HCT116 (cell line): ENCODE data around the gene CAPN13. TPM values are rescaled to one million over a fixed set of nuclear protein-coding genes. Genes with fewer than 3 reads are reported as not detected.

Experiments used
- ATAC-seq: fragments of 200-7000 bp; cut with Tn5 transposase; 2 replicates; pipeline ENCODE4 v1.9.1; 2020; ENCODE audit warnings: mild to moderate bottlenecking, moderate library complexity
- BruUV-seq: library from RNA; stranded (reverse); fragments of 400-500 nt; replicated peaks from 2 replicates; lab custom pipeline; 2021; lab: Mats Ljungman, UMichigan
- CTCF ChIA-PET: fragments of 300-600 bp; sonication (Branson Sonifier 250); formaldehyde crosslinking; loops from one replicate; lab custom pipeline; 2021; ENCODE audit warnings: antibody characterized with exemption; lab: Charles Lee
- POLR2A ChIA-PET: fragments of 300-600, 350-600 bp; sonication (Branson Sonifier 250); formaldehyde crosslinking; loops from one replicate; lab custom pipeline; 2021; ENCODE audit warnings: antibody characterized with exemption; lab: Charles Lee
- RAD21 ChIA-PET, 2 experiments: fragments of 300-600 bp; sonication (Branson Sonifier 250); formaldehyde crosslinking; loops; one replicate each; lab custom pipeline; 2023; ENCODE audit warnings: low total read pairs in 2 of 2; ENCODE audit not compliant: uncharacterized antibody in 2 of 2, unreplicated experiment in 2 of 2, low non-redundant PET in 1 of 2; lab: Charles Lee
- DNase-seq: peaks from one replicate; pipeline ENCODE4 v3.0.0-alpha.2; 2010; ENCODE audit warnings: low read depth, low spot score
- H2AFZ ChIP-seq: fragments of 200-600 bp; shearing (Covaris generic), sonication (generic); 2 replicates; pipeline ENCODE4 v1.6.1; 2017; ENCODE audit warnings: low read depth, mixed run types, mixed read lengths, antibody characterized with exemption, low read length; ENCODE audit not compliant: poor library complexity, severe bottlenecking
- H3K27ac ChIP-seq: 2 replicates; pipeline ENCODE4 v1.5.1; 2012; ENCODE audit warnings: low read depth, low read length
- H3K27me3 ChIP-seq: fragments of 200-600 bp; sonication (generic); 2 replicates; pipeline ENCODE4 v1.6.1; 2016; ENCODE audit warnings: mixed run types, low read length, mixed read lengths; ENCODE audit not compliant: insufficient read depth
- H3K36me3 ChIP-seq, 2 experiments: fragments of 200-500 bp in 1 of 2; fragments of 200-600 bp in 1 of 2; sonication (Bioruptor generic) in 1 of 2; sonication (generic) in 1 of 2; 2 replicates each; pipeline versions ENCODE4 v1.5.1 to v1.6.1; 2014 to 2016; ENCODE audit warnings: low read length in 2 of 2, inconsistent platforms in 1 of 2, mixed read lengths in 1 of 2, mixed run types in 1 of 2; ENCODE audit not compliant: insufficient read depth in 2 of 2, control insufficient read depth in 1 of 2
- H3K4me1 ChIP-seq, 2 experiments: fragments of 200-600 bp in 1 of 2; sonication (generic) in 1 of 2; 2 replicates each; pipeline versions ENCODE4 v1.5.1 to v1.6.1; 2012 to 2017; ENCODE audit warnings: low read length in 2 of 2, inconsistent platforms in 1 of 2, mild to moderate bottlenecking in 1 of 2, mixed read lengths in 1 of 2, mixed run types in 1 of 2, moderate library complexity in 1 of 2; ENCODE audit not compliant: insufficient read depth in 2 of 2, control insufficient read depth in 1 of 2
- H3K4me2 ChIP-seq: fragments of 200-600 bp; sonication (generic); 2 replicates; pipeline ENCODE4 v1.6.1; 2017; ENCODE audit warnings: mixed run types, low read length, mixed read lengths
- H3K4me3 ChIP-seq, 2 experiments: fragments of 200-600 bp in 1 of 2; sonication (generic) in 1 of 2; replicated peaks in 1 of 2; 2 replicates each; pipeline ENCODE4 v1.5.1; 2011 to 2016; ENCODE audit warnings: low read length in 2 of 2, control low read depth in 1 of 2, low read depth in 1 of 2, mild to moderate bottlenecking in 1 of 2, mixed read lengths in 1 of 2, mixed run types in 1 of 2
- H3K79me2 ChIP-seq: fragments of 200-600 bp; sonication (generic); 2 replicates; pipeline ENCODE4 v1.6.1; 2017; ENCODE audit warnings: mild to moderate bottlenecking, mixed run types, low read length, moderate library complexity, mixed read lengths; ENCODE audit not compliant: insufficient read depth
- H3K9ac ChIP-seq: fragments of 200-600 bp; sonication (generic); 2 replicates; pipeline ENCODE4 v1.6.1; 2016; ENCODE audit warnings: low read length, mixed read lengths
- H3K9me2 ChIP-seq: fragments of 200-600 bp; sonication (generic), shearing (Covaris generic); 2 replicates; pipeline ENCODE4 v1.6.1; 2017; ENCODE audit warnings: mixed run types, mild to moderate bottlenecking, moderate library complexity; ENCODE audit not compliant: insufficient read depth
- H3K9me3 ChIP-seq, 2 experiments: fragments of 200-500 bp in 1 of 2; fragments of 200-600 bp in 1 of 2; sonication (Bioruptor generic) in 1 of 2; sonication (generic) in 1 of 2; 2 replicates each; pipeline ENCODE4 v1.6.1; 2014 to 2017; ENCODE audit warnings: low read length in 2 of 2, mixed read lengths in 2 of 2, inconsistent platforms in 1 of 2, low read depth in 1 of 2, mild to moderate bottlenecking in 1 of 2, mixed run types in 1 of 2, moderate library complexity in 1 of 2; ENCODE audit not compliant: control insufficient read depth in 1 of 2, insufficient read depth in 1 of 2
- H4K20me1 ChIP-seq: fragments of 200-600 bp; sonication (generic), shearing (Covaris generic); 2 replicates; pipeline ENCODE4 v1.6.1; 2017; ENCODE audit warnings: mixed run types, mild to moderate bottlenecking, moderate library complexity; ENCODE audit not compliant: insufficient read depth
- CBX3 ChIP-seq: IDR thresholded peaks from 2 replicates; pipeline ENCODE4 v1.6.1; 2012; ENCODE audit warnings: low read depth
- EGR1 ChIP-seq: IDR thresholded peaks from 2 replicates; pipeline ENCODE4 v1.6.1; 2012; ENCODE audit warnings: low read depth
- ELF1 ChIP-seq: IDR thresholded peaks from 2 replicates; pipeline ENCODE4 v1.6.1; 2012; ENCODE audit warnings: low read depth, borderline replicate concordance
- EZH2 ChIP-seq: fragments of 200-600 bp; sonication (generic); IDR thresholded peaks from 2 replicates; pipeline ENCODE4 v1.6.1; 2017; ENCODE audit warnings: antibody characterized with exemption, mixed run types
- EZH2phosphoT487 ChIP-seq: fragments of 200-600 bp; IDR thresholded peaks from 2 replicates; pipeline ENCODE4 v1.6.1; 2018; ENCODE audit warnings: antibody characterized with exemption, borderline replicate concordance
- FOSL1 ChIP-seq: IDR thresholded peaks from 2 replicates; pipeline ENCODE4 v1.6.1; 2012; ENCODE audit warnings: low read depth
- JUND ChIP-seq: IDR thresholded peaks from 2 replicates; pipeline ENCODE4 v1.6.1; 2012
- POLR2A ChIP-seq: IDR thresholded peaks from 2 replicates; pipeline ENCODE4 v1.7.0; 2011; ENCODE audit warnings: borderline replicate concordance; ENCODE audit not compliant: insufficient read depth, insufficient read length; ENCODE audit errors: extremely low read depth
- POLR2AphosphoS5 ChIP-seq: IDR thresholded peaks from 2 replicates; pipeline ENCODE4 v1.6.1; 2011; ENCODE audit warnings: mild to moderate bottlenecking, low read depth, low read length, moderate library complexity
- RAD21 ChIP-seq: IDR thresholded peaks from 2 replicates; pipeline ENCODE4 v1.6.1; 2012; ENCODE audit warnings: low read depth, mild to moderate bottlenecking
- SIN3A ChIP-seq: IDR thresholded peaks from 2 replicates; pipeline ENCODE4 v1.6.1; 2012; ENCODE audit warnings: low read depth
- SP1 ChIP-seq: IDR thresholded peaks from 2 replicates; pipeline ENCODE4 v1.6.1; 2012; ENCODE audit warnings: low read depth
- SRF ChIP-seq: IDR thresholded peaks from 2 replicates; pipeline ENCODE4 v1.6.1; 2012; ENCODE audit warnings: low read depth
- TCF7L2 ChIP-seq: IDR thresholded peaks from 2 replicates; pipeline ENCODE4 v1.7.0; 2011; ENCODE audit warnings: borderline replicate concordance, inconsistent platforms; ENCODE audit not compliant: insufficient read depth, insufficient read length; ENCODE audit errors: extremely low read depth
- ZFX ChIP-seq: fragments of 450-650 bp; IDR thresholded peaks from 2 replicates; pipeline ENCODE4 v1.6.1; 2017
- ZNF274 ChIP-seq: fragments of 200-500 bp; sonication (Bioruptor generic); IDR thresholded peaks from 2 replicates; pipeline ENCODE4 v1.6.1; 2014; ENCODE audit warnings: mild to moderate bottlenecking, low read depth, low read length, inconsistent platforms
- intact Hi-C: fragments of 100-400 bp; cut with micrococcal nuclease; formaldehyde crosslinking; loops from 2 replicates; pipeline ENCODE4 v1.10.0; 2022
- total RNA-seq: library from RNA; stranded (reverse); gene quantifications from one replicate; pipeline ENCODE4 v1.2.1, GENCODE V29; 2021; ENCODE audit not compliant: unreplicated experiment
- TF ChIP-seq, protein P1 (sequence below): IDR thresholded peaks from 2 replicates; pipeline ENCODE4 v1.6.1; 2011; ENCODE audit warnings: mild to moderate bottlenecking, low read length, moderate library complexity; ENCODE audit not compliant: insufficient replicate concordance; ENCODE audit errors: extremely low read depth
- TF ChIP-seq, protein P2 (sequence below), 3 experiments: fragments of 200-600 bp in 1 of 3; sonication (generic) in 1 of 3; IDR thresholded peaks in 2 of 3; conservative IDR thresholded peaks in 1 of 3; 2 replicates each; pipeline ENCODE4 v1.5.1; 2012 to 2017; ENCODE audit warnings: low read depth in 2 of 3, low read length in 2 of 3, antibody characterized with exemption in 1 of 3, borderline replicate concordance in 1 of 3, control low read depth in 1 of 3, mild to moderate bottlenecking in 1 of 3, mixed read lengths in 1 of 3, mixed run types in 1 of 3, moderate library complexity in 1 of 3; ENCODE audit not compliant: insufficient read depth in 1 of 3
- TF ChIP-seq, protein P3 (sequence below): IDR thresholded peaks from 2 replicates; pipeline ENCODE4 v1.6.1; 2012
- TF ChIP-seq, protein P4 (sequence below): IDR thresholded peaks from 2 replicates; pipeline ENCODE4 v1.6.1; 2012

Gene CAPN13
- total RNA-seq, 1 experiment from 2014 or later: 0.25 TPM

DNA sequence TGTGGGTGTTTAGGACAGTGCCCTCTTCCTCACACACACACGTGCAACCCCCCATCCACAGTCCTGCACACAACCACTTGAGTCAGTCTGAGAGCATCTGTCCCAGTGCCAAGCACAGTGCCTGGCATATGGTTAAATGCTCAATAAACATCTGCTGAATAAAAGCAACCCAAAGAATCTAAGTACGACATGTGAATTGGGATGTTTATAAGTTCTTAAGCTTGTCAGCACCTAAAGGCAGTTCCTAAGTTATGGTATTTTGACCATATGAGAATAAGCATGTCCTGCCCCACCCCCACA, 37.8 kb downstream of the CAPN13 start (continued):
- TF ChIP-seq FOSL1 (no peak), POLR2A (no peak), CBX3 (no peak)

DNA sequence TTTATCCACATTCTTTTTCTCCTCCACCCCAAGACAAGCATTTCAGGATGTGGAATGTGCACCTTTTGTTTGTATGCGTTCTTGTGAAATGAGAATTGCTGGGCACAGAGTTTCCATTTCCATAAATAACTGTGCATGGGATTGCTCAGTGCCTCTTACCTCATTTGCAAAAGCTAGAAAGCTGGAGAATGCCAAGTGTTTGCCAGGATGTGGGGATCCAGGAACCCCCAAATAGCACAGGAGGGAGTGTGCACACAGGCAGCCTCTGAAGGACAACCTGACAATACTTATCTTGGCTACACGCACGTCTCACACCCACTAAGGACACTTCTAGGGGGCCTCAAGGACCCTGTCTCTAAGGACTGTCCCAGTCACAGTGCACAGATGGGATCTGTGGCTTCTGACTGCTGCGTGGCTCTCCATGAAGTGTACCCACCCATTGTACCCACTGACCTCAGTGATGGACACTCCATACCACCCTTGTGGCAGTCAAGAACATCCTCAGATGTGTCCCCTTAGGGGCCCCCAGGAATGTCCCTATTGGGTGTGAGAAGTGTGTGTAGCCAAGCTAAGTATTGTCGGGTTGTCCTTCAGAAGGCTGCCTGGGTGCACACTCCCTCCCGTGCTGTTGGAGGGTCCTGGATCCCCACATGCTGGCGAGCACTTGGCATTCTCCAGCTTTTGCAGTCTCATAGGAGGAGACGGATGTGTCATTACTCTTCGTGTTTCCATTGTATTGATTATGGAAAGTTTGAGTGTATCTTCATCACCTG, 38.4 kb downstream of the CAPN13 start:
- Histone ChIP-seq H3K27me3 (peaks cover 53% of the 10 kb centered on the region), H3K9ac (no peak overlapping the region), H3K27ac (no peak overlapping the region), H3K79me2 (no peaks in the 10 kb centered on the region), H4K20me1 (no peaks in the 10 kb centered on the region), H3K36me3 (no peaks in the 10 kb centered on the region), H3K9me2 (no peaks in the 10 kb centered on the region), H3K4me3 (no peak overlapping the region), H3K4me2 (no peak overlapping the region), H3K4me1 (no peaks in the 10 kb centered on the region), H2AFZ (no peak overlapping the region), H3K9me3 (no peaks in the 10 kb centered on the region)
- CTCF ChIA-PET: no interaction called here
- ATAC-seq (no peak), DNase-seq (no peak)
- intact Hi-C loops: no loop called here
- RAD21 ChIA-PET: no interaction called here
- no TSS peak for BruUV-seq
- POLR2A ChIA-PET: no interaction called here
- TF ChIP-seq TCF7L2: no peak
- no peak for TF ChIP-seq ZNF274
- no peak for TF ChIP-seq SIN3A
- TF ChIP-seq, protein P1, sequence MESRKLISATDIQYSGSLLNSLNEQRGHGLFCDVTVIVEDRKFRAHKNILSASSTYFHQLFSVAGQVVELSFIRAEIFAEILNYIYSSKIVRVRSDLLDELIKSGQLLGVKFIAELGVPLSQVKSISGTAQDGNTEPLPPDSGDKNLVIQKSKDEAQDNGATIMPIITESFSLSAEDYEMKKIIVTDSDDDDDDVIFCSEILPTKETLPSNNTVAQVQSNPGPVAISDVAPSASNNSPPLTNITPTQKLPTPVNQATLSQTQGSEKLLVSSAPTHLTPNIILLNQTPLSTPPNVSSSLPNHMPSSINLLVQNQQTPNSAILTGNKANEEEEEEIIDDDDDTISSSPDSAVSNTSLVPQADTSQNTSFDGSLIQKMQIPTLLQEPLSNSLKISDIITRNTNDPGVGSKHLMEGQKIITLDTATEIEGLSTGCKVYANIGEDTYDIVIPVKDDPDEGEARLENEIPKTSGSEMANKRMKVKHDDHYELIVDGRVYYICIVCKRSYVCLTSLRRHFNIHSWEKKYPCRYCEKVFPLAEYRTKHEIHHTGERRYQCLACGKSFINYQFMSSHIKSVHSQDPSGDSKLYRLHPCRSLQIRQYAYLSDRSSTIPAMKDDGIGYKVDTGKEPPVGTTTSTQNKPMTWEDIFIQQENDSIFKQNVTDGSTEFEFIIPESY: no peak
- TF ChIP-seq POLR2A: no peak
- no peak for TF ChIP-seq RAD21
- TF ChIP-seq, protein P2, sequence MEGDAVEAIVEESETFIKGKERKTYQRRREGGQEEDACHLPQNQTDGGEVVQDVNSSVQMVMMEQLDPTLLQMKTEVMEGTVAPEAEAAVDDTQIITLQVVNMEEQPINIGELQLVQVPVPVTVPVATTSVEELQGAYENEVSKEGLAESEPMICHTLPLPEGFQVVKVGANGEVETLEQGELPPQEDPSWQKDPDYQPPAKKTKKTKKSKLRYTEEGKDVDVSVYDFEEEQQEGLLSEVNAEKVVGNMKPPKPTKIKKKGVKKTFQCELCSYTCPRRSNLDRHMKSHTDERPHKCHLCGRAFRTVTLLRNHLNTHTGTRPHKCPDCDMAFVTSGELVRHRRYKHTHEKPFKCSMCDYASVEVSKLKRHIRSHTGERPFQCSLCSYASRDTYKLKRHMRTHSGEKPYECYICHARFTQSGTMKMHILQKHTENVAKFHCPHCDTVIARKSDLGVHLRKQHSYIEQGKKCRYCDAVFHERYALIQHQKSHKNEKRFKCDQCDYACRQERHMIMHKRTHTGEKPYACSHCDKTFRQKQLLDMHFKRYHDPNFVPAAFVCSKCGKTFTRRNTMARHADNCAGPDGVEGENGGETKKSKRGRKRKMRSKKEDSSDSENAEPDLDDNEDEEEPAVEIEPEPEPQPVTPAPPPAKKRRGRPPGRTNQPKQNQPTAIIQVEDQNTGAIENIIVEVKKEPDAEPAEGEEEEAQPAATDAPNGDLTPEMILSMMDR (IDR thresholded peaks at IDR 0.05 in 2 of 3, conservative IDR thresholded peaks at IDR 0.05 in 1 of 3; ENCODE audit: borderline replicate concordance in 1 of 3, insufficient read depth in 1 of 3, low read depth in 2 of 3, low read length in 2 of 3): no peak
- TF ChIP-seq, protein P3, sequence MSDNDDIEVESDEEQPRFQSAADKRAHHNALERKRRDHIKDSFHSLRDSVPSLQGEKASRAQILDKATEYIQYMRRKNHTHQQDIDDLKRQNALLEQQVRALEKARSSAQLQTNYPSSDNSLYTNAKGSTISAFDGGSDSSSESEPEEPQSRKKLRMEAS: no peak
- no peak for TF ChIP-seq FOSL1
- no peak for TF ChIP-seq EZH2
- no peak for TF ChIP-seq SRF
- TF ChIP-seq, protein P4, sequence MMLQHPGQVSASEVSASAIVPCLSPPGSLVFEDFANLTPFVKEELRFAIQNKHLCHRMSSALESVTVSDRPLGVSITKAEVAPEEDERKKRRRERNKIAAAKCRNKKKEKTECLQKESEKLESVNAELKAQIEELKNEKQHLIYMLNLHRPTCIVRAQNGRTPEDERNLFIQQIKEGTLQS: no peak
- TF ChIP-seq EGR1: no peak
- TF ChIP-seq JUND: no peak
- no peak for TF ChIP-seq POLR2AphosphoS5
- TF ChIP-seq EZH2phosphoT487: no peak
- no peak for TF ChIP-seq ELF1
- no peak for TF ChIP-seq SP1
- no peak for TF ChIP-seq ZFX
